Stimulated activated CD8-positive, alpha-beta memory T cell treated with anti-CD3 and anti-CD28 coated beads, Interleukin-4, amount 100 ng/mL, for 4 hours (primary cell): ENCODE data around the gene BOD1L1.
A peak's percentile ranks its signal among the peaks of the same experiment; 100 is the strongest.

ENCODE experiments used
- DNase-seq, 2 donors: peaks; one replicate each; pipeline ENCODE4 v3.0.0-alpha.2; 2020; ENCODE audit warnings: low read depth in 2 of 2, low spot score in 1 of 2

The BOD1L1 gene

GRCh38 chr4:13627606-13628311 lies at the start of gene BOD1L1:
TSS of gene BOD1L1 (minus strand) at chr4:13627725. CDS start at chr4:13627587, 138 bp downstream.
- peak; percentile 36 to 59 for DNase-seq

GRCh38 chr4:13674971-13675370 lies 47.4 kb upstream of the BOD1L1 start:
- no peak for DNase-seq

- no peak for DNase-seq
These were observed 45.6 kb upstream of the BOD1L1 start for GRCh38 chr4:13673167-13673566.

GRCh38 chr4:13670456-13671160 lies 43.1 kb upstream of the BOD1L1 start:
- no peak for DNase-seq

GRCh38 chr4:13665701-13666660 lies 38.5 kb upstream of the BOD1L1 start:
- DNase-seq = no peak

- DNase-seq = no peak
These were observed 32.0 kb upstream of the BOD1L1 start for GRCh38 chr4:13659341-13660070.

- peak; percentile 32 to 47 for DNase-seq
These were observed 29.3 kb upstream of the BOD1L1 start for GRCh38 chr4:13656569-13657405.

- peak; percentile 57 to 59 for DNase-seq
These were observed 26.8 kb upstream of the BOD1L1 start for GRCh38 chr4:13654162-13654797.

GRCh38 chr4:13653766-13654161 lies 26.2 kb upstream of the BOD1L1 start:
- DNase-seq = no peak

- no peak for DNase-seq
These were observed 19.5 kb upstream of the BOD1L1 start for GRCh38 chr4:13647031-13647430.

- no peak for DNase-seq
These were observed 17.6 kb upstream of the BOD1L1 start for GRCh38 chr4:13645075-13645474.

GRCh38 chr4:13642170-13642950 lies 14.8 kb upstream of the BOD1L1 start:
- DNase-seq = no peak

- no peak for DNase-seq
These were observed 13.6 kb upstream of the BOD1L1 start for GRCh38 chr4:13641084-13641483.

GRCh38 chr4:13640149-13640940 lies 12.8 kb upstream of the BOD1L1 start:
- no peak for DNase-seq

- no peak for DNase-seq
These were observed 7.8 kb upstream of the BOD1L1 start for GRCh38 chr4:13635286-13635799.

- no peak for DNase-seq
These were observed 6.1 kb upstream of the BOD1L1 start for GRCh38 chr4:13633671-13634070.

- DNase-seq = no peak
These were observed 333 bp downstream of the BOD1L1 start for GRCh38 chr4:13627178-13627605.
